ENCODE results near the gene AKAP6.
A peak's percentile ranks its signal among the peaks of the same experiment; 100 is the strongest.
"Not testable (repeated sequence)": the region's sequence is repeated elsewhere in the genome, so short reads cannot be mapped to it uniquely, and the experiment has no call there.

Gene AKAP6

GRCh38 chr14:32377046-32377646 is 48.0 kb downstream of the AKAP6 start:
- Mint-ChIP-seq H3K4me3 (no peak overlapping the region), H3K27me3 (peaks cover 6% of the 10 kb centered on the region)
- ATAC-seq = no peak

GRCh38 chr14:32378284-32378683 is 49.2 kb downstream of the AKAP6 start:
- H3K27me3 Mint-ChIP-seq = no peaks in the 10 kb centered on the region

More at GRCh38 chr14:32377046-32377646, 48.0 kb downstream of the AKAP6 start:
- Mint-ChIP-seq H3K4me1 (no peaks in the 10 kb centered on the region), H3K27ac (no peak overlapping the region), H3K36me3 (no peaks in the 10 kb centered on the region), H3K9me3 (no peaks in the 10 kb centered on the region)

GRCh38 chr14:32379447-32379846 is 50.3 kb downstream of the AKAP6 start:
- no peaks in the 10 kb centered on the region for H3K27me3 Mint-ChIP-seq
- ATAC-seq = no peak
- no peaks in the 10 kb centered on the region for H3K9me3 Mint-ChIP-seq
- no peaks in the 10 kb centered on the region for H3K4me1 Mint-ChIP-seq
- no peak overlapping the region for H3K27ac Mint-ChIP-seq
- H3K4me3 Mint-ChIP-seq = no peak overlapping the region
- no peaks in the 10 kb centered on the region for H3K36me3 Mint-ChIP-seq

More at GRCh38 chr14:32378284-32378683, 49.2 kb downstream of the AKAP6 start:
- ATAC-seq = no peak
- Mint-ChIP-seq H3K9me3 (no peaks in the 10 kb centered on the region), H3K27ac (no peak overlapping the region), H3K4me3 (no peak overlapping the region), H3K36me3 (no peaks in the 10 kb centered on the region), H3K4me1 (no peaks in the 10 kb centered on the region)

GRCh38 chr14:32381869-32382268 is 52.8 kb downstream of the AKAP6 start:
- Mint-ChIP-seq H3K4me1 (no peaks in the 10 kb centered on the region), H3K4me3 (no peak overlapping the region), H3K36me3 (no peaks in the 10 kb centered on the region), H3K27ac (no peak overlapping the region), H3K27me3 (no peaks in the 10 kb centered on the region), H3K9me3 (no peaks in the 10 kb centered on the region)
- no peak for ATAC-seq

- Mint-ChIP-seq H3K9me3 (no peaks in the 10 kb centered on the region), H3K36me3 (no peaks in the 10 kb centered on the region), H3K4me3 (no peak overlapping the region), H3K27me3 (no peaks in the 10 kb centered on the region), H3K4me1 (no peaks in the 10 kb centered on the region), H3K27ac (no peak overlapping the region)
- no peak for ATAC-seq
Observed at GRCh38 chr14:32382704-32383103, 53.6 kb downstream of the AKAP6 start.

GRCh38 chr14:32383364-32384009 is 54.4 kb downstream of the AKAP6 start:
- Mint-ChIP-seq H3K27ac (no peak overlapping the region), H3K27me3 (peaks cover 7% of the 10 kb centered on the region), H3K4me3 (no peak overlapping the region), H3K9me3 (no peaks in the 10 kb centered on the region), H3K36me3 (no peaks in the 10 kb centered on the region), H3K4me1 (no peaks in the 10 kb centered on the region)
- ATAC-seq = no peak

GRCh38 chr14:32384464-32384863 is 55.4 kb downstream of the AKAP6 start:
- no peak for ATAC-seq
- peaks cover 2% of the 10 kb centered on the region for H3K9me3 Mint-ChIP-seq
- no peak overlapping the region for H3K4me3 Mint-ChIP-seq
- H3K4me1 Mint-ChIP-seq = no peaks in the 10 kb centered on the region
- H3K27ac Mint-ChIP-seq = no peak overlapping the region
- peaks cover 1% of the 10 kb centered on the region for H3K36me3 Mint-ChIP-seq
- peaks cover 17% of the 10 kb centered on the region for H3K27me3 Mint-ChIP-seq

- peaks cover 28% of the 10 kb centered on the region for H3K27me3 Mint-ChIP-seq
- H3K4me1 Mint-ChIP-seq, H3K4me3 Mint-ChIP-seq, H3K36me3 Mint-ChIP-seq, ATAC-seq, H3K27ac Mint-ChIP-seq: not testable (repeated sequence)
- peaks cover 13% of the 10 kb centered on the region for H3K9me3 Mint-ChIP-seq
Observed at GRCh38 chr14:32387295-32387694, 58.2 kb downstream of the AKAP6 start.

GRCh38 chr14:32393119-32393518 is 64.0 kb downstream of the AKAP6 start:
- peaks cover 13% of the 10 kb centered on the region for H3K9me3 Mint-ChIP-seq
- H3K4me1 Mint-ChIP-seq = no peaks in the 10 kb centered on the region
- H3K4me3 Mint-ChIP-seq = no peak overlapping the region
- H3K36me3 Mint-ChIP-seq = peaks cover 9% of the 10 kb centered on the region
- no peak for ATAC-seq
- peaks cover 24% of the 10 kb centered on the region for H3K27me3 Mint-ChIP-seq
- no peak overlapping the region for H3K27ac Mint-ChIP-seq

- peaks cover 15% of the 10 kb centered on the region for H3K27me3 Mint-ChIP-seq
- no peak overlapping the region for H3K27ac Mint-ChIP-seq
- H3K4me1 Mint-ChIP-seq = no peaks in the 10 kb centered on the region
- no peak for ATAC-seq
- H3K9me3 Mint-ChIP-seq = peaks cover 13% of the 10 kb centered on the region
- peaks cover 9% of the 10 kb centered on the region for H3K36me3 Mint-ChIP-seq
- no peak overlapping the region for H3K4me3 Mint-ChIP-seq
Observed at GRCh38 chr14:32394038-32394437, 64.9 kb downstream of the AKAP6 start.

GRCh38 chr14:32396885-32397284 is 67.8 kb downstream of the AKAP6 start:
- H3K4me1 Mint-ChIP-seq = peaks cover 6% of the 10 kb centered on the region
- no peak overlapping the region for H3K4me3 Mint-ChIP-seq
- H3K27ac Mint-ChIP-seq = no peak overlapping the region

GRCh38 chr14:32397861-32398640 is 69.0 kb downstream of the AKAP6 start:
- Mint-ChIP-seq H3K27ac (no peak overlapping the region), H3K4me3 (no peak overlapping the region), H3K36me3 (no peaks in the 10 kb centered on the region), H3K27me3 (no peaks in the 10 kb centered on the region), H3K9me3 (no peaks in the 10 kb centered on the region), H3K4me1 (peaks cover 6% of the 10 kb centered on the region)
- no peak for ATAC-seq

More at GRCh38 chr14:32396885-32397284, 67.8 kb downstream of the AKAP6 start:
- H3K36me3 Mint-ChIP-seq = no peaks in the 10 kb centered on the region
- ATAC-seq = no peak
- no peaks in the 10 kb centered on the region for H3K27me3 Mint-ChIP-seq
- no peaks in the 10 kb centered on the region for H3K9me3 Mint-ChIP-seq

- peaks cover 6% of the 10 kb centered on the region for H3K4me1 Mint-ChIP-seq
- no peaks in the 10 kb centered on the region for H3K36me3 Mint-ChIP-seq
- peak overlapping the region; percentile 60 for H3K27ac Mint-ChIP-seq
- ATAC-seq = peak; percentile 80
- H3K9me3 Mint-ChIP-seq = no peaks in the 10 kb centered on the region
- H3K27me3 Mint-ChIP-seq = no peaks in the 10 kb centered on the region
- H3K4me3 Mint-ChIP-seq = no peak overlapping the region
Observed at GRCh38 chr14:32399920-32400319, 70.8 kb downstream of the AKAP6 start.

- H3K36me3 Mint-ChIP-seq = no peaks in the 10 kb centered on the region
- no peaks in the 10 kb centered on the region for H3K9me3 Mint-ChIP-seq
- H3K27me3 Mint-ChIP-seq = no peaks in the 10 kb centered on the region
Observed at GRCh38 chr14:32400480-32400879, 71.4 kb downstream of the AKAP6 start.

GRCh38 chr14:32403021-32403420 is 73.9 kb downstream of the AKAP6 start:
- Mint-ChIP-seq H3K27me3 (no peaks in the 10 kb centered on the region), H3K4me3 (no peak overlapping the region), H3K36me3 (no peaks in the 10 kb centered on the region), H3K27ac (no peak overlapping the region), H3K9me3 (no peaks in the 10 kb centered on the region), H3K4me1 (peaks cover 6% of the 10 kb centered on the region)
- ATAC-seq = no peak

More at GRCh38 chr14:32400480-32400879, 71.4 kb downstream of the AKAP6 start:
- Mint-ChIP-seq H3K4me1 (peaks cover 6% of the 10 kb centered on the region), H3K27ac (no peak overlapping the region), H3K4me3 (no peak overlapping the region)
- ATAC-seq = no peak
